ENCODE data around the gene TRAF1.

TRAF1 gene

GRCh38 chr9:120885958-120886357 is 40.6 kb downstream of the TRAF1 start:
- no peak overlapping the region for H3K27ac ChIP-seq (ENCODE audit: low read depth, low read length)
- H3K18ac ChIP-seq (ENCODE audit: low read length): no peak overlapping the region
- no CpG with 5 or more reads among the region's 5 CpGs for WGBS (ENCODE audit: extremely low coverage, insufficient coverage, low lambda C conversion rate)
- no peak overlapping the region for H3K9ac ChIP-seq (ENCODE audit: low read length)
- no peak for DNase-seq
- no peak overlapping the region for H3K23ac ChIP-seq (ENCODE audit: low read length)
- H3K36me3 ChIP-seq (ENCODE audit: control insufficient read depth, insufficient read depth, low read length): no peaks in the 10 kb centered on the region
- no peak overlapping the region for H3K4me3 ChIP-seq (ENCODE audit: low read length)
- H3K4ac ChIP-seq (ENCODE audit: low read depth, low read length): no peak overlapping the region
- no peak overlapping the region for H3K4me2 ChIP-seq (ENCODE audit: low read length)
- no peaks in the 10 kb centered on the region for H3K79me2 ChIP-seq (ENCODE audit: control insufficient read depth, insufficient read depth, low read length)
- no peak overlapping the region for H2BK15ac ChIP-seq (replicated peaks; ENCODE audit: low read depth)
- no peaks in the 10 kb centered on the region for H3K27me3 ChIP-seq (ENCODE audit: insufficient read depth, low read length, poor library complexity)
- H2BK120ac ChIP-seq (ENCODE audit: low read depth, low read length): no peak overlapping the region
- no peak overlapping the region for H2BK5ac ChIP-seq (ENCODE audit: low read length)
- H3K4me1 ChIP-seq (ENCODE audit: control insufficient read depth, low read depth, low read length): no peaks in the 10 kb centered on the region
- H3K79me1 ChIP-seq (ENCODE audit: low read length): no peaks in the 10 kb centered on the region
- no peak overlapping the region for H4K8ac ChIP-seq (ENCODE audit: low read depth, low read length)
- H4K5ac ChIP-seq (ENCODE audit: low read length): no peak overlapping the region
- H2AK5ac ChIP-seq (ENCODE audit: low read length): no peak overlapping the region
- H3K56ac ChIP-seq (ENCODE audit: low read length): no peak overlapping the region

DNA sequence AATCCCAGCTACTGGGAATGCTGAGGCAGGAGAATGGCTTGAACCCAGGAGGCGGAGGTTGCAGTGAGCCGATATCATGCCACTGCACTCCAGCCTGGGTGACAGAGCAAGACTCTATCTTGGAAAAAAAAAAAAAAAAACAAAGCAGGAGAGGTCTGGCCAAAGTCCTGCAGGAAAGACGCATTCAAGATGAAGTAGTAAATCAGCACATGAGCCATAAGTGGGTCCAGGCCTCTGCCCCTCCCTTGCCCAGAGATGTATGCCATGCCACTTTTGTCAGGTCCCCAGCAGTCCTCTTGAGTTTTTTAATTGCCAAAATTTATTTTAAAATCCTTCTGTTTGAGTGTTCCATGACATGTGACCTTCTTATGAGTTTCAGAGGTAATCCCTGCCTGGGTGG is 41.1 kb downstream of the TRAF1 start:
- Histone ChIP-seq H3K4ac (ENCODE audit: low read depth, low read length) (no peak overlapping the region), H3K4me2 (ENCODE audit: low read length) (no peak overlapping the region), H3K23ac (ENCODE audit: low read length) (no peak overlapping the region), H3K79me2 (ENCODE audit: control insufficient read depth, insufficient read depth, low read length) (no peaks in the 10 kb centered on the region), H4K8ac (ENCODE audit: low read depth, low read length) (no peak overlapping the region), H3K36me3 (ENCODE audit: control insufficient read depth, insufficient read depth, low read length) (no peaks in the 10 kb centered on the region), H3K4me1 (ENCODE audit: control insufficient read depth, low read depth, low read length) (no peaks in the 10 kb centered on the region), H3K18ac (ENCODE audit: low read length) (no peak overlapping the region), H2BK5ac (ENCODE audit: low read length) (no peak overlapping the region), H2BK15ac (replicated peaks; ENCODE audit: low read depth) (no peak overlapping the region), H3K27me3 (ENCODE audit: insufficient read depth, low read length, poor library complexity) (no peaks in the 10 kb centered on the region), H2BK120ac (ENCODE audit: low read depth, low read length) (no peak overlapping the region), H4K5ac (ENCODE audit: low read length) (no peak overlapping the region), H3K79me1 (ENCODE audit: low read length) (no peaks in the 10 kb centered on the region), H3K56ac (ENCODE audit: low read length) (no peak overlapping the region), H3K27ac (ENCODE audit: low read depth, low read length) (no peak overlapping the region), H2AK5ac (ENCODE audit: low read length) (no peak overlapping the region), H3K4me3 (ENCODE audit: low read length) (no peak overlapping the region), H3K9ac (ENCODE audit: low read length) (no peak overlapping the region)
- DNase-seq: no peak
- no CpG with 5 or more reads among the region's 3 CpGs for WGBS (ENCODE audit: extremely low coverage, insufficient coverage, low lambda C conversion rate)

- no peak overlapping the region for H4K5ac ChIP-seq (ENCODE audit: low read length)
- no peak overlapping the region for H3K27ac ChIP-seq (ENCODE audit: low read depth, low read length)
- H2BK15ac ChIP-seq (replicated peaks; ENCODE audit: low read depth): no peak overlapping the region
- H3K9ac ChIP-seq (ENCODE audit: low read length): no peak overlapping the region
- no peak overlapping the region for H3K4me3 ChIP-seq (ENCODE audit: low read length)
- H3K4ac ChIP-seq (ENCODE audit: low read depth, low read length): no peak overlapping the region
- no peaks in the 10 kb centered on the region for H3K36me3 ChIP-seq (ENCODE audit: control insufficient read depth, insufficient read depth, low read length)
- no peak overlapping the region for H3K18ac ChIP-seq (ENCODE audit: low read length)
- no peak overlapping the region for H2AK5ac ChIP-seq (ENCODE audit: low read length)
- DNase-seq: no peak
- H3K4me2 ChIP-seq (ENCODE audit: low read length): no peak overlapping the region
- H3K79me2 ChIP-seq (ENCODE audit: control insufficient read depth, insufficient read depth, low read length): no peaks in the 10 kb centered on the region
- H3K4me1 ChIP-seq (ENCODE audit: control insufficient read depth, low read depth, low read length): no peaks in the 10 kb centered on the region
- no peaks in the 10 kb centered on the region for H3K79me1 ChIP-seq (ENCODE audit: low read length)
- no peak overlapping the region for H2BK120ac ChIP-seq (ENCODE audit: low read depth, low read length)
- H4K8ac ChIP-seq (ENCODE audit: low read depth, low read length): no peak overlapping the region
- no peak overlapping the region for H3K56ac ChIP-seq (ENCODE audit: low read length)
- H2BK5ac ChIP-seq (ENCODE audit: low read length): no peak overlapping the region
- H3K27me3 ChIP-seq (ENCODE audit: insufficient read depth, low read length, poor library complexity): no peaks in the 10 kb centered on the region
- no peak overlapping the region for H3K23ac ChIP-seq (ENCODE audit: low read length)
- no CpG with 5 or more reads among the region's 3 CpGs for WGBS (ENCODE audit: extremely low coverage, insufficient coverage, low lambda C conversion rate)
These were observed 43.0 kb downstream of the TRAF1 start for GRCh38 chr9:120883608-120883996.

- no peak for DNase-seq
- H3K9ac ChIP-seq (ENCODE audit: low read length): no peak overlapping the region
- H3K23ac ChIP-seq (ENCODE audit: low read length): no peak overlapping the region
- H3K27ac ChIP-seq (ENCODE audit: low read depth, low read length): no peak overlapping the region
- H3K18ac ChIP-seq (ENCODE audit: low read length): no peak overlapping the region
- no peak overlapping the region for H4K5ac ChIP-seq (ENCODE audit: low read length)
- no peak overlapping the region for H3K56ac ChIP-seq (ENCODE audit: low read length)
- no peak overlapping the region for H2BK5ac ChIP-seq (ENCODE audit: low read length)
- H3K27me3 ChIP-seq (ENCODE audit: insufficient read depth, low read length, poor library complexity): no peaks in the 10 kb centered on the region
- H3K4me3 ChIP-seq (ENCODE audit: low read length): no peak overlapping the region
- H3K4ac ChIP-seq (ENCODE audit: low read depth, low read length): no peak overlapping the region
- H4K8ac ChIP-seq (ENCODE audit: low read depth, low read length): no peak overlapping the region
- no peaks in the 10 kb centered on the region for H3K79me2 ChIP-seq (ENCODE audit: control insufficient read depth, insufficient read depth, low read length)
- no peak overlapping the region for H2BK15ac ChIP-seq (replicated peaks; ENCODE audit: low read depth)
- H2BK120ac ChIP-seq (ENCODE audit: low read depth, low read length): no peak overlapping the region
- H3K79me1 ChIP-seq (ENCODE audit: low read length): no peaks in the 10 kb centered on the region
- H2AK5ac ChIP-seq (ENCODE audit: low read length): no peak overlapping the region
- H3K4me1 ChIP-seq (ENCODE audit: control insufficient read depth, low read depth, low read length): no peaks in the 10 kb centered on the region
- H3K4me2 ChIP-seq (ENCODE audit: low read length): no peak overlapping the region
- WGBS (ENCODE audit: extremely low coverage, insufficient coverage, low lambda C conversion rate): no CpG with 5 or more reads among the region's 10 CpGs
- H3K36me3 ChIP-seq (ENCODE audit: control insufficient read depth, insufficient read depth, low read length): no peaks in the 10 kb centered on the region
These were observed 43.5 kb downstream of the TRAF1 start for GRCh38 chr9:120882935-120883607.

GRCh38 chr9:120879446-120879845 is 47.1 kb downstream of the TRAF1 start:
- WGBS (ENCODE audit: extremely low coverage, insufficient coverage, low lambda C conversion rate): no CpG with 5 or more reads among the region's 6 CpGs

More at GRCh38 chr9:120879446-120879845, 47.1 kb downstream of the TRAF1 start:
- H3K4me1 ChIP-seq (ENCODE audit: control insufficient read depth, low read depth, low read length): peaks cover 3% of the 10 kb centered on the region
- H3K36me3 ChIP-seq (ENCODE audit: control insufficient read depth, insufficient read depth, low read length): no peaks in the 10 kb centered on the region
- no peak overlapping the region for H3K4me3 ChIP-seq (ENCODE audit: low read length)
- no peak overlapping the region for H4K5ac ChIP-seq (ENCODE audit: low read length)
- no peak overlapping the region for H3K18ac ChIP-seq (ENCODE audit: low read length)
- no peak for DNase-seq
- H2BK120ac ChIP-seq (ENCODE audit: low read depth, low read length): no peak overlapping the region
- H3K23ac ChIP-seq (ENCODE audit: low read length): no peak overlapping the region
- peaks cover 2% of the 10 kb centered on the region for H3K27me3 ChIP-seq (ENCODE audit: insufficient read depth, low read length, poor library complexity)
- no peak overlapping the region for H4K8ac ChIP-seq (ENCODE audit: low read depth, low read length)
- H2AK5ac ChIP-seq (ENCODE audit: low read length): no peak overlapping the region
- H2BK15ac ChIP-seq (replicated peaks; ENCODE audit: low read depth): no peak overlapping the region
- H3K79me2 ChIP-seq (ENCODE audit: control insufficient read depth, insufficient read depth, low read length): no peaks in the 10 kb centered on the region
- no peak overlapping the region for H3K27ac ChIP-seq (ENCODE audit: low read depth, low read length)
- no peak overlapping the region for H3K56ac ChIP-seq (ENCODE audit: low read length)
- H3K79me1 ChIP-seq (ENCODE audit: low read length): no peaks in the 10 kb centered on the region
- no peak overlapping the region for H3K9ac ChIP-seq (ENCODE audit: low read length)
- H2BK5ac ChIP-seq (ENCODE audit: low read length): no peak overlapping the region
- H3K4me2 ChIP-seq (ENCODE audit: low read length): no peak overlapping the region
- no peak overlapping the region for H3K4ac ChIP-seq (ENCODE audit: low read depth, low read length)
